Epithelial cell of umbilical artery (primary cell): ENCODE measurements around the gene CUL5. TPM values are rescaled to one million over a fixed set of nuclear protein-coding genes. Genes with fewer than 3 reads are reported as not detected.

ENCODE experiments used
- total RNA-seq: library from RNA; depleted of rRNA; stranded (reverse); fragments of >200 nt; gene quantifications from 2 replicates; pipeline ENCODE4 v1.2.3, GENCODE V29; 2014

The CUL5 gene
- total RNA-seq, result 36.1 and 41.6 TPM in 2 replicates

GRCh38 chr11:108008656-108009496 is at the start of gene CUL5:
CUL5 (plus strand) TSS chr11:108008898; CDS start chr11:108009349, 451 bp downstream.

DNA sequence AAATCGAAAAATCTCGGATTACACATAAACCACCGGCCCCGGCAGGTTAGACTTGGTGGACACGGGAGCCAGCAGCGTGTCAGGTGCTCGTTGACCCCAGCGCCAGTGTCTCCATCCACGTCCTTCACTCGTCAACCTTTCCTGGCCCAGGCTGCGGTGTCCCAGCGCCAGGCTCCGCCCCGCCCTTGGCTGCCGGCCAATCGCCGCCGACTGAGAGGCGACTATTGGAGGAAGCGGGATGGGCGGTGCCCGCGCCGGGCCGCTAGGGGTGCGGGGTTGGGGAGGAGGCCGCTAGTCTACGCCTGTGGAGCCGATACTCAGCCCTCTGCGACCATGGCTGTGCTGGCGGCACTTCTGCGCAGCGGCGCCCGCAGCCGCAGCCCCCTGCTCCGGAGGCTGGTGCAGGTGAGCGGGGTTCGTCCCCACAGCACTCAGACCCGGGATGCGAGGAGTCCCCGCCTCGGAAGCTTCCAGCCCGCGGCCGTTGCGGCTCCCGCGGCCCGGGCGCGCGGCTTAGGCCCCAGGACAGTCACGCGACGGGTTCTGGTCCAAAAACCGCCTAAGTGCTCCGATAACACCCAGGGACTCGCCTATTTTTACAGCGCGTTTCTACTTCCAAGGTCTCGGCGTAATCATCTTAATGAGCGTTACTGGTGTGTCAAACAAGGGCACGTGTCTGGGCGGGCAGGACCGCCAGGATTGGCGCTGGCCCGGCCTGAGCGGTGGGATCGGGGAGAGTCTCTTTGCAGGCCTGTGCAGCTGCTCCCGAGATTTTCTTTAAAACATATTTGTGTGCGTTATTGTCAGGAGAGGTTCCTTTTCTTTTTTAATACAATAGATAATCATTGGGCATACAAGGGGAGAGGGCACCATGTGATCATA is 112.8 kb downstream of the CUL5 start, which contains the start of gene ACAT1:
Gene ACAT1, plus strand, starts transcription at position 294 of the 882 bp plus-strand sequence. Its CDS starts 40 bp downstream, at position 334.

Other genes starting within 250 kb of the CUL5 start
- 94.5 and 120 TPM in 2 replicates for gene SLC35F2, start 150.1 kb upstream of the CUL5 start, total RNA-seq
- gene RAB39A, start 80.5 kb upstream of the CUL5 start, total RNA-seq, result 0.15 TPM in 1 of 2 replicates, not detected in the other
- gene ACAT1, start 112.7 kb downstream of the CUL5 start, total RNA-seq, result 75.4 and 117 TPM in 2 replicates
- 12.7 and 14.7 TPM in 2 replicates for gene NPAT, start 213.7 kb downstream of the CUL5 start, total RNA-seq
- 61.7 and 103 TPM in 2 replicates for gene ATM, start 214.2 kb downstream of the CUL5 start, total RNA-seq